K562 (cell line): Measurements from ENCODE around the gene ADGRL3.

Experiments
- ARNT ChIP-seq, 2 experiments: fragments of 450-650 bp; IDR thresholded peaks; 2 replicates each; pipeline ENCODE4 v1.6.1; 2016; ENCODE audit warnings: mild to moderate bottlenecking in 1 of 2
- CTCF ChIP-seq, 3 experiments: IDR thresholded peaks in 2 of 3; conservative IDR thresholded peaks in 1 of 3; 2 replicates each; pipeline ENCODE4 v1.5.1; 2011 to 2012; ENCODE audit warnings: low read length in 3 of 3, mild to moderate bottlenecking in 3 of 3, control low read depth in 2 of 3, improper control_type of control experiment in 1 of 3, inconsistent platforms in 1 of 3, low read depth in 1 of 3, mixed read lengths in 1 of 3, moderate library complexity in 1 of 3; ENCODE audit not compliant: insufficient read depth in 2 of 3
- FOXJ3 ChIP-seq: sonication (generic); formaldehyde crosslinking; IDR thresholded peaks from 2 replicates; pipeline ENCODE4 v1.4.0; 2020; ENCODE audit warnings: mild to moderate bottlenecking, missing genetic modification reagents
- TRIM28 ChIP-seq: fragments of 450-650 bp; IDR thresholded peaks from 2 replicates; pipeline ENCODE4 v1.6.1; 2017
- TF ChIP-seq, protein P1 (sequence below): sonication (generic); formaldehyde crosslinking; IDR thresholded peaks from 2 replicates; pipeline ENCODE4 v1.8.1; 2023; ENCODE audit warnings: mild to moderate bottlenecking, missing genetic modification reagents, moderate library complexity

DNA sequence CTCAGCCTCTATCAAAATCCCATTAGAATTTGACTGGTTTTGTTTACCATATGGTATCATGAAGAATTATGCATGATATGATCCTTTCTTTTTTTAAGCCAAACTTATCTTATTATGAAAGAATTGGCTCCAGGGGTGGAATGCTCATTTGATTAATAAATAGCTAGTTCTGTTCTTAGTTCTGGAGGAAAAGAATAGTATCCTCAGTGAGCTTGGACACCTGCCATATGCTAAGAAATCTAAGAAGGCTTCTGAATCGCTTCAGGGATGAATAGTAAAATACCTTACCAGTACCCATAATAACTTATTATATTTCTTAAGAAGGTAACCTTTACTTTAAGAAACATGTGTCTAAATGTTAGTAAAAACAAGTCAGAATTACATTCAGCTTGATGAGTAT lies 803.6 kb downstream of the ADGRL3 start:
- TF ChIP-seq FOXJ3 (no peak), TRIM28 (no peak), CTCF (IDR thresholded peaks at IDR 0.05 in 2 of 3, conservative IDR thresholded peaks at IDR 0.05 in 1 of 3; ENCODE audit: insufficient read depth in 2 of 3, low read depth in 1 of 3, low read length in 3 of 3) (no peak), ARNT (IDR thresholded peaks at IDR 0.05) (no peak)
- TF ChIP-seq, protein P1, sequence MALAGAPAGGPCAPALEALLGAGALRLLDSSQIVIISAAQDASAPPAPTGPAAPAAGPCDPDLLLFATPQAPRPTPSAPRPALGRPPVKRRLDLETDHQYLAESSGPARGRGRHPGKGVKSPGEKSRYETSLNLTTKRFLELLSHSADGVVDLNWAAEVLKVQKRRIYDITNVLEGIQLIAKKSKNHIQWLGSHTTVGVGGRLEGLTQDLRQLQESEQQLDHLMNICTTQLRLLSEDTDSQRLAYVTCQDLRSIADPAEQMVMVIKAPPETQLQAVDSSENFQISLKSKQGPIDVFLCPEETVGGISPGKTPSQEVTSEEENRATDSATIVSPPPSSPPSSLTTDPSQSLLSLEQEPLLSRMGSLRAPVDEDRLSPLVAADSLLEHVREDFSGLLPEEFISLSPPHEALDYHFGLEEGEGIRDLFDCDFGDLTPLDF (CRISPR knock-in tag), result no peak
